AML-193 (cell line): ENCODE data around the gene DNAH3.
"Not testable (repeated sequence)": the region's sequence is repeated elsewhere in the genome, so short reads cannot be mapped to it uniquely, and the experiment has no call there.

Experiments
- DNase-seq, 2 experiments: peaks; one replicate each; lab custom pipeline; 2025; lab: John Stamatoyannopoulos, UW

DNAH3 gene

GRCh38 chr16:21070564-21070963, 80.1 kb downstream of the DNAH3 start:
- no peak for DNase-seq

- no peak for DNase-seq
These were observed 80.7 kb downstream of the DNAH3 start for GRCh38 chr16:21069986-21070385.

- DNase-seq: no peak
These were observed 86.4 kb downstream of the DNAH3 start for GRCh38 chr16:21064203-21064602.

DNA sequence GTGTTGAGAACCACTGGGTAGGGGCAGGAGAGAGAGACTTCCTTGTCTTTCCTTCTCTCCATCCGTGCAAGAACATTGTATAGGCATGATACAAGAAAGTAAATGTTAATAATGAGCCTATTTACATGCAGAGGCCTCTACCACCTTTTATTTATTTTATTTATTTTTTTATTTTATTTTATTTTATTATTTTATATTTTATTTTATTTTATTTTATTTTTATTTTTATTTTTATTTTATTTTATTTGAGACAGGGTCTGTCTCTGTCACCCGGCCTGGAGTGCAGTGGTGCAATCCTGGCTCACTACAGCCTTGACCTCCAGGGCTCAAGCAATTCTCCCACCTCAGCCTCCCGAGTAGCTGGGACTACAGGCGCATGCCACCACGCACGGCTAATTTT, 87.3 kb downstream of the DNAH3 start:
- DNase-seq: not testable (repeated sequence)

- no peak for DNase-seq
These were observed 90.6 kb downstream of the DNAH3 start for GRCh38 chr16:21060027-21060510.

DNA sequence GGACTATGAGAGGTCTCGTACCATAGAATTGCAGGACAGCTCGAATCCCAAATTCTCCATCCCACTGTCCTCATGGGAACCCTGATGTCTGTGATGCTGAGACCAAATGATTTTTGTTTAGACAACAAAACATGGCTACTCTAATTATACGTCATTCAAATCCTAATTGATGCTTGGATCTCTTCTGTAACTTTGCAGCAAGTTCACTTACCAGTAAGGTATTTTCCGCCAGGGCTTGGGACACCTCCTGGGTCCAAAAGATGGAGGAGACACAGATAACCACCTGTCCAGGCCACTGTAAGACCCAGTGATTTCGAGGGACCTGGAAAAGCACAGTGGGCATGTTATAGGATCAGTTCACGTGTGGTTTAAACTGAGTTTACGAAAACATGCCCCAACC, 92.8 kb downstream of the DNAH3 start:
- no peak for DNase-seq

DNA sequence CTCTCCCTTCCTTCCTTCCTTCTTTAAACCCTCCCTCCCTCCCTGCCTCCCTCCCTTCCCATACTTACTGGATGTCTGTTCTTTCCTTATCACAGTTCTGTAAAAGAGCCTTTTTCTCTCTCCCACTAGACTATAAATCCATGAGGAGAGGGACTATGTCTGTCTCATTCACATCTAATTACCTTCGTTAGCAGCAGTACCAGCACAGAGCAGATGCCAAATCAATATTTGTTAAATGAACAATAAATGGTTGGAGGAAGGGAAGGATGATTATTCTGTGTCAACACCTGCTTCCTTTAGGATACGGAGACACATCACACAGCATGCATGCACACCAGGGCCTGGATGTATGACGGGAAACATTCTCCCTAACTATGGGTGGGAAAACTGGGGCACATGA, 94.2 kb downstream of the DNAH3 start:
- DNase-seq: no peak

GRCh38 chr16:21055738-21056137, 94.9 kb downstream of the DNAH3 start:
- DNase-seq: not testable (repeated sequence)

DNA sequence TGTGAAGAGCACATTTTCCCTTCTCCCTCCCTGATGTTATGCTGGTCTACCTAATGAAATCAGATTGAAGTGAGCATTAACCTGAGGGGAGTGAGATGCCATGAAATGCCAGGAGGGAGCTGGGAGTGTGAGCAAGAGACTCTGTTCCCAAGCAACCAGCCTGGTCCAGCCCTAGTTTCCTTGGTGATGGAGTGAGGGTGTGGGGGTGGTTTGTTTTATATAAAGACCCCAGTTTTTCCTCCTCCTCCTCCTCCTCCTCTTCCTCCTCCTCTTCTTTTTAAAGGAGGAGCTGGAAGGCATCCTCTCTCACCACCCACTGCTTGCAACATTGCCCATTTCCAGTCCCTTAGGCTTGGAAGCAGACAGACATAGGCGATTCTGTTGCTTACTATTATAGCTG, 97.1 kb downstream of the DNAH3 start:
- no peak for DNase-seq

GRCh38 chr16:21048091-21048912, 102.3 kb downstream of the DNAH3 start:
- DNase-seq: not testable (repeated sequence)

DNA sequence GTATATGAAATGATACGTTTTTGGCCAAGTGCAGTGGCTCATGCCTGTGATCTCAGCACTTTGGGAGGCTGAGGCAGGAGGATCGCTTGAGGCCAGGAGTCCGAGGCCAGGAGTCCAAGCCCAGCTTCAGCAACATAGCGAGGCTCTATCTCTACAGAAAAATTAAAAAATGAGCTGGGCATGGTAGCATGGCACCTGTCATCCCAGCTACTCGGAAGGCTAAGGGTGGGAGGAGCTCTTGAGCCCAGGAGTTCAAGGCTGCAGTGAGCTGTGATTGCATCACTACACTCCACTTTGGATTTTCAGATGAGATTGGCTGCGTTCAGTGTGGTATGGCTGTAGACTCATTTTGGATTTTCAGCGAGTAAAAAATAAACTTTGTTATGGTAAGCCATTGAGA, 112.4 kb downstream of the DNAH3 start:
- DNase-seq: no peak

DNA sequence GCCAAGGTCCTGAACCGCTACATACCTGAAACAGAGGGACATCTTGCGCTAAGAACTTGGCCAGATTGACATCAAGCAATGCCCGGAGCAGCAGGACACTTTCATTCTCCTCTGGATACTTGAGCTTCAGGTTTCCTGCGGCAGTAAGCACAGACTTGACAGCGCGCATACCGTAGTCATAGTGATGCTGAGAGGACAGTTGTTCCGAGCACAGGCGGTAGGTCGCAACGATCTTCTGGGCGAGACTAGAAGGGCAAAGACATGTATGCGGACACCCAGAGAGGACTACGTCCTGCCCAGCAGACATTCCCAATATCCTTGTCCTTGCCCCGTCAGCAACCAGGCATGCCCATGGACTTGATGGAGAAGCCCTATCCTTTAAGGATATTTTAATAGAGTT, 112.9 kb downstream of the DNAH3 start:
- DNase-seq: no peak

DNA sequence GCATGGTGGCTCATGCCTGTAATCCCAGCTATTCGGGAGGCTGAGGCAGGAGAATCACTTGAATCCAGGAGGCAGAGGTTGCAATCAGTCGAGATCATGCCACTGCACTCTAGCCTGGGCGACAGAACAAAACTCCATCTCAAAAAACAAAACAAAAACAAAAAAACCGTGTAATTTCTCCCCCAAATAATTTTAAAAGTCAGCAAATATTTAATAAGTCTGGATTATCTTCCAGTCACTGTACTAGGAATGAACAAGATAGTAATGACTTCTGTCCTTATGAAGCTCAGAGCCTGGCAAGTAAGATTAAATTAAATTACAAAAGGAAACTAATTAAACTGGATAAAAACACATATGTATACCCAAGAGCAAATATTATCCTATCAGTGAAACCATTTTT, 113.5 kb downstream of the DNAH3 start:
- DNase-seq: no peak

GRCh38 chr16:21036471-21036870, 114.2 kb downstream of the DNAH3 start:
- no peak for DNase-seq

DNA sequence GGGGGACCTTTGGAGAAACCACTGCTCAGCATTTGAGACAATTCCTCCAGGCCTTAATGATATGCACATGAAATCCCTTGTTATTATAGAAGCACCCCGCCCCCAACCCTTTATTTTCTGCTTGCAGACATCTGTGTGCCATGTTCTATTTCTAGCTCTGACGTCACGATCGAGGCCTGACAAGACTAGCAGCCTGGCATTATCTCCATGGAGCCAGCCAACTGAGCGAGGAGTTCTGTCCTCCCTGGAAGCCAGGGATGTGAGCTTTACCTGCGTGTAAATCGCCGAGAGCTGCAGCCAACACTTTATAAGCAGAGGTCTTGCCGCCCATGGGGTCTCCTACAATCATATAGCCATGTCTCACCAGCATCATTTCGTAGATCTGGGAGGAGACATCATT, 116.9 kb downstream of the DNAH3 start:
- DNase-seq: no peak

- DNase-seq: no peak
These were observed 117.4 kb downstream of the DNAH3 start for GRCh38 chr16:21033264-21033663.

GRCh38 chr16:21028728-21029127, 121.9 kb downstream of the DNAH3 start:
- no peak for DNase-seq

GRCh38 chr16:21026846-21027245, 123.8 kb downstream of the DNAH3 start:
- DNase-seq: no peak

DNA sequence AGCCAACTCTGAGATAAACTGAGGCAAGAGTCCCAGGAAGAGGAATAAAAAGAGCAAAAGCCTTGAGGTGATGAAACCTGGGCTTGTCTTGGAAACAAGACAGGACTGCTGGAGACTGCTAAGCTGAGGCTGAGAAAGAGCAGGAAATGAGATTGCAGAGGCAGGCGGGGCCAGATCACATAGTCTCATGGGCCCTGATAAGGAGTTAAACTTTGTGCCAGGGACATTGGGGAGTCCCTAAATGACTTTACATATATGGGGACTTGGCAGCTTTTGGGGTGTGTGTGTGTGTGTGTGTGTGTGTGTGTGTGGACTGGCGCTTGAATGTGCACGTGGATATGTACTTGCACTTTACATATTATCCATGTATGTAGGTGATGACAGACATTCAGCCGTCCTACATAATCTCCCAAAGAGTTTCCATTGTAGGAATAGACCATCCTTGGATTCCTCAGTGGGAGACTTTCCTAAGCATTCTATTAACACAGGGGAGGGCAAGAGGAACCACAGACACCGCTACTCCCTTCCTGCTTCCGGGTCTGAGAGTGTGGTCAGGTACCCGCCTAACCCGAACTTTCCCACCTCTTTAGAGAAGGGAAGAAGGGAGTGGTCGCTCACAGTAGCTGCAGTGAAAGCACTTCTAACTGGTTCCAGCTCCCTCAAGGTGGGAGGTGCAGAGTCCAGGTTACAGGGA, 127.0 kb downstream of the DNAH3 start:
- no peak for DNase-seq

DNA sequence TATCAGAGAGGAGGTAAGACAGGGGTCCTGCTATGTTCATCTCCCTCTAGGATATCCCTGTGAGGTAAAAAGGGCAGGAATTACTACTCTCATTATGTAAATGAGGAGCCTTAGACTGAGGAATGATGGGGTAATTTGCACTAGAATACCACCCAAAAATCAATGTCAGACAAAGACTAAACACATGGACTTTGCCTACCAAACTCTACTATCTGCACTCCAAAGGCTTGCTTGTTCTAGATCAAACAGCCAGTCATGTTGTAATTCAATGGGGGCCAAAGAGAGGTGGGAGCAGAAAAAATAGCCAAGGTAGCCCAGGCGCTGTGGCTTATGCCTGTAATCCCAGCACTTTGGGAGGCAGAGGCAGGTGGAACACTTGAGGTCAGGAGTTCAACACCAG, 129.3 kb downstream of the DNAH3 start:
- no peak for DNase-seq

DNA sequence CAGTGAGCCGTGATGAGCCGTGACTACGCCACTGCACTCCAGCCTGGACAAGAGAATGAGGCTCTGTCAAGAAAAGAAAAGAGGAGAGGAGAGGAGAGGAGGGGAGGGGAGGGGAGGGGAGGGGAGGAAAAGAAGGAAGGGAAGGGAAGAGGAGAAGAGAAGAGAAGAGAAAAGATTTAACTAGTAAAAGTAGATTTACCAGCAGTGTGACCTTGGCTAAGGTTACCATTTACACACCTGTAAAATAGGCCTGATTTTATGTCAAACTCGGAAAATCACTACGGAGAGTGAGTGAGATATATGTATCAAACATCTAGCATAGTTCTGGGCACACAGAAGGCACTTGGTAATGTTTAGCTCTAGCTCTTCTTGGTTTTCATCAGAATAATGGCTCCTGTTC, 140.8 kb downstream of the DNAH3 start:
- DNase-seq: no peak

DNA sequence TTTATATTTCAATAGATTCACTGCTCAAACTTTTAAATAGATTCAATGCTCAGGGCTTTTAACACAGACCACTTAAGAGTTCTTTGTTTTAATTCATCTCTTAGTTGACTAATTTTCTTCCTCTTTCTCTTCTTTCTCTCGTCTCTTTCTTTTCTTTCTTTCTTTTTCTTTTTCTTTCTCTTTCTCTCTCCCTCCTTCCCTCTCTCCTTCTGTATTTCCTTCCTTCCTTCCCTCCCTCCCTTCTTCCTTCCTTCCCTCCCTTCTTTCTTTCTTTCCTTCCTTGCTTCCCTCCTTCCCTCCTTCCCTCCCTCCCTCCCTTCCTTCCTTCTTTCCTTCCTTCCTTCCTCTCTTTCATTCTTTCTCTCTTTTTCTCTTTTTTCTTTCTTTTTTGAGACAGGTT, 145.6 kb downstream of the DNAH3 start:
- DNase-seq: no peak

- DNase-seq: peak; percentile 6 to 8
These were observed 149.4 kb downstream of the DNAH3 start for GRCh38 chr16:21001262-21001661.
